ENCODE data around the gene DCAF11.

DCAF11 gene

GRCh38 chr14:24084440-24084839 is 30.1 kb upstream of the DCAF11 start:
- TF ChIP-seq POLR2A (IDR thresholded peaks at IDR 0.05; ENCODE audit: low read length), result no peak
- no peak for TF ChIP-seq GATA1 (IDR thresholded peaks at IDR 0.05; ENCODE audit: low read depth, low read length)
- no peak for DNase-seq

- DNase-seq, result no peak
- TF ChIP-seq GATA1 (IDR thresholded peaks at IDR 0.05; ENCODE audit: low read depth, low read length), result no peak
- no peak for TF ChIP-seq POLR2A (IDR thresholded peaks at IDR 0.05; ENCODE audit: low read length)
Observed at GRCh38 chr14:24085215-24085614, 29.4 kb upstream of the DCAF11 start.

GRCh38 chr14:24086193-24086955 is 28.2 kb upstream of the DCAF11 start:
- TF ChIP-seq GATA1 (IDR thresholded peaks at IDR 0.05; ENCODE audit: low read depth, low read length), result no peak
- no peak for TF ChIP-seq POLR2A (IDR thresholded peaks at IDR 0.05; ENCODE audit: low read length)
- DNase-seq, result no peak

GRCh38 chr14:24087004-24087403 is 27.6 kb upstream of the DCAF11 start:
- DNase-seq, result no peak
- TF ChIP-seq GATA1 (IDR thresholded peaks at IDR 0.05; ENCODE audit: low read depth, low read length) (no peak), POLR2A (IDR thresholded peaks at IDR 0.05; ENCODE audit: low read length) (no peak)

- no peak for DNase-seq
- no peak for TF ChIP-seq POLR2A (IDR thresholded peaks at IDR 0.05; ENCODE audit: low read length)
- no peak for TF ChIP-seq GATA1 (IDR thresholded peaks at IDR 0.05; ENCODE audit: low read depth, low read length)
Observed at GRCh38 chr14:24088095-24088494, 26.5 kb upstream of the DCAF11 start.

GRCh38 chr14:24089890-24090289 is 24.7 kb upstream of the DCAF11 start:
- DNase-seq, result no peak

GRCh38 chr14:24092110-24092504 is 22.5 kb upstream of the DCAF11 start:
- TF ChIP-seq POLR2A (IDR thresholded peaks at IDR 0.05; ENCODE audit: low read length) (no peak), GATA1 (IDR thresholded peaks at IDR 0.05; ENCODE audit: low read depth, low read length) (no peak)
- DNase-seq, result no peak

More at GRCh38 chr14:24089890-24090289, 24.7 kb upstream of the DCAF11 start:
- TF ChIP-seq GATA1 (IDR thresholded peaks at IDR 0.05; ENCODE audit: low read depth, low read length) (no peak), POLR2A (IDR thresholded peaks at IDR 0.05; ENCODE audit: low read length) (no peak)

GRCh38 chr14:24092505-24093206 is 21.9 kb upstream of the DCAF11 start:
- no peak for DNase-seq
- no peak for TF ChIP-seq GATA1 (IDR thresholded peaks at IDR 0.05; ENCODE audit: low read depth, low read length)
- no peak for TF ChIP-seq POLR2A (IDR thresholded peaks at IDR 0.05; ENCODE audit: low read length)

- TF ChIP-seq GATA1 (IDR thresholded peaks at IDR 0.05; ENCODE audit: low read depth, low read length) (no peak), POLR2A (IDR thresholded peaks at IDR 0.05; ENCODE audit: low read length) (no peak)
- DNase-seq, result no peak
Observed at GRCh38 chr14:24093207-24093900, 21.2 kb upstream of the DCAF11 start.

- TF ChIP-seq GATA1 (IDR thresholded peaks at IDR 0.05; ENCODE audit: low read depth, low read length) (no peak), POLR2A (IDR thresholded peaks at IDR 0.05; ENCODE audit: low read length) (peak; percentile 98)
- DNase-seq, result peak; percentile 97 to 98
Observed at GRCh38 chr14:24093901-24094840, 20.4 kb upstream of the DCAF11 start, which contains the start of gene PCK2. TSS of gene PCK2 (plus strand) at chr14:24094311. CDS start at chr14:24094406, 95 bp downstream.

- no peak for TF ChIP-seq POLR2A (IDR thresholded peaks at IDR 0.05; ENCODE audit: low read length)
- no peak for TF ChIP-seq GATA1 (IDR thresholded peaks at IDR 0.05; ENCODE audit: low read depth, low read length)
Observed at GRCh38 chr14:24094841-24095270, 19.7 kb upstream of the DCAF11 start.

GRCh38 chr14:24095271-24096068 is 19.1 kb upstream of the DCAF11 start:
- TF ChIP-seq GATA1 (IDR thresholded peaks at IDR 0.05; ENCODE audit: low read depth, low read length), result no peak
- peak; percentile 98 for TF ChIP-seq POLR2A (IDR thresholded peaks at IDR 0.05; ENCODE audit: low read length)
- DNase-seq, result peak; percentile 92 to 93

More at GRCh38 chr14:24094841-24095270, 19.7 kb upstream of the DCAF11 start:
- peak; percentile 63 to 70 for DNase-seq

Measured in erythroblast (primary cell).